Heart right ventricle (tissue), 16 donors: ENCODE data around the gene NDUFA3. TPM values are rescaled to one million over a fixed set of nuclear protein-coding genes. Genes with fewer than 3 reads are reported as not detected.

Experiments
- ATAC-seq, 8 donors: fragments of 200-7000 bp; cut with Tn5 transposase; one replicate each; pipeline ENCODE4 v1.9.1; 2020; ENCODE audit warnings: mild to moderate bottlenecking in 8 of 8, moderate library complexity in 8 of 8, moderate number of reproducible peaks in 1 of 8
- DNase-seq, 2 donors: peaks; one replicate each; pipeline ENCODE4 v3.0.0-alpha.2; 2020
- H3K27ac ChIP-seq, 10 donors: fragments of 200-600 bp; sonication (generic) in 2 of 10; one replicate each; pipeline versions ENCODE4 v1.5.0 to v1.8.0; 2020 to 2022; ENCODE audit warnings: mild to moderate bottlenecking in 3 of 10
- H3K27me3 ChIP-seq, 7 donors: fragments of 200-600 bp; one replicate each; pipeline ENCODE4 v1.8.0; 2021 to 2022; ENCODE audit warnings: mild to moderate bottlenecking in 2 of 7
- H3K36me3 ChIP-seq, 9 donors: fragments of 200-600 bp; sonication (generic) in 1 of 9; one replicate each; pipeline versions ENCODE4 v1.5.0 to v1.8.0; 2020 to 2022; ENCODE audit warnings: mild to moderate bottlenecking in 2 of 9
- H3K4me1 ChIP-seq, 9 donors: fragments of 200-600 bp; sonication (generic) in 1 of 9; one replicate each; pipeline versions ENCODE4 v1.5.0 to v1.8.0; 2020 to 2022; ENCODE audit warnings: mild to moderate bottlenecking in 4 of 9
- H3K4me3 ChIP-seq, 10 donors: fragments of 200-600 bp; sonication (generic) in 2 of 10; one replicate each; pipeline versions ENCODE4 v1.5.0 to v1.8.0; 2020 to 2022; ENCODE audit warnings: mild to moderate bottlenecking in 7 of 10, moderate library complexity in 2 of 10
- H3K9me3 ChIP-seq, 11 donors: fragments of 200-600 bp in 10 of 11; sonication (generic) in 2 of 11; one replicate each; pipeline versions ENCODE4 v1.5.0 to v1.8.0; 2013 to 2022; ENCODE audit warnings: mild to moderate bottlenecking in 2 of 11, control low read depth in 1 of 11, moderate library complexity in 1 of 11
- WGBS, 2 donors: extraction: QIAGEN DNeasy Blood & Tissue Kit; methylation state at CpG; one replicate each; pipeline ENCODE4 v1.1.7; 2013; ENCODE audit warnings: inconsistent platforms in 1 of 2; 5-methylcytosine and 5-hydroxymethylcytosine counted together
- intact Hi-C, 10 donors: fragments of 100-400 bp; cut with DNase I; formaldehyde crosslinking; loops; one replicate each; pipeline versions ENCODE4 v1.11.1 to v1.14.2; 2022
- polyA plus RNA-seq, 2 donors: library from polyadenylated mRNA; stranded (reverse); fragments of 200-250 nt; gene quantifications; one replicate each; pipeline ENCODE4 v1.2.3, GENCODE V29; 2013
- total RNA-seq, 10 donors: library from RNA; stranded (reverse); fragmentation: NEBNext Ultra II Directional in 3 of 10; extraction: Animal tissue kit (Norgen Biotek cat#: 25700) in 3 of 10; gene quantifications; one replicate each; pipeline versions ENCODE4 v1.2.1 to v1.2.4, GENCODE V29; 2021 to 2023
- TF ChIP-seq, protein P1 (sequence below), 9 donors: fragments of 200-600 bp; sonication (generic) in 2 of 9; IDR thresholded peaks; one replicate each; pipeline versions ENCODE4 v1.5.0 to v1.8.0; 2021 to 2022; ENCODE audit warnings: antibody characterized with exemption in 9 of 9, mild to moderate bottlenecking in 5 of 9, moderate library complexity in 1 of 9
- donor health status: Arrhythmogenic right ventricular cardiomyopathy.
- donor health status: ischemic (EF 13 %, LVEDD 7.1; RV severe dilation, severe dysfunction).
- donor health status: healthy with polysubstance abuse.
- donor health status: DM: no; HTN: yes; CAD: no.
- donor health status: DM: no; HTN: no; CAD: no.
- donor health status: ischemic (EF 25% LVEDD 6.9; RV normal size, moderate dysfunction).
- donor health status: ischemic (EF 25% LVEDD 5.7; RV mildly dilated, moderate dysfunction).
- donor health status: healthy.
- donor health status: DM: yes; HTN: yes; CAD: no.
- donor health status: Ischemic cardiomyopathy.
- donor health status: ischemic (EF 35%, LVEDD 5.7; RV mildly dilated, moderate dysfunction).
- donor health status: nonischemic (EF 11% LVEDD 7.7; RV severe dilation, severe dysfunction).
- donor health status: DM: yes; HTN: yes; CAD: no.
- donor health status: PGD.
- donor health status: ischemic (EF 29% LVEDD 5.4; RV normal size, mild dysfunction).
- donor health status: nonischemic (EF 23%, LVEDD 6.1; RV moderate dilation, normal function).

The NDUFA3 gene
- total and polyA plus RNA-seq, 12 donors, result 239 to 3,395 (median 360) TPM

DNA sequence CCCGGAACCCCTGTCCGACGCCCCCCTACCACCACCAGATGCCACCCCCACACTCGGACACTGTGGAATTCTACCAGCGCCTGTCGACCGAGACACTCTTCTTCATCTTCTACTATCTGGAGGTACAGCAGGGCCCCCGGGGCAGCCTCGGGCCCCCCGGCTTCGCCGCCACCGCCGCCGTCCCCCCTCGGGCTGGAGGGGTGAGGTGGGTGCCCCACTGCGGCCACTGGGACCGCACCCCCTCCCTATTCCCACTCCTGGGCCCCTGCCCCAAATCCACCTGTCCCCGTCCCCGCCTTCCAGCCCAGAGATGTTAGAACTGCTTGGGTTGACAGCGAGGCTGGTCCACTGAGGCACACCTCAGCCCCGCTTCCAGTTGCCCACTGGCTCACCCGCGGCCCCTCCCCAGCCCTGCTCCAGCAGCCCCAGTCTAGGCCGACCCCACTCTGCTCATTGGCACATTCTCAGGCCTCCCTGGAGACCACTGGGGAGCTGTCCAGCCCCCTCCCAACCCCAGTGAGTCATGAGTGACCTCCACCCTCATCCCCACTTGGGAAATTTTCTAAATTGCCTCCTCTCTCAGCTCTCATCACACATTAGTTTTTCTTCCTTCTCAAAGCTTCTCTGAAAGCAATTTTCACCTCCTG is 50.3 kb downstream of the NDUFA3 start:
- TF ChIP-seq, protein P1, sequence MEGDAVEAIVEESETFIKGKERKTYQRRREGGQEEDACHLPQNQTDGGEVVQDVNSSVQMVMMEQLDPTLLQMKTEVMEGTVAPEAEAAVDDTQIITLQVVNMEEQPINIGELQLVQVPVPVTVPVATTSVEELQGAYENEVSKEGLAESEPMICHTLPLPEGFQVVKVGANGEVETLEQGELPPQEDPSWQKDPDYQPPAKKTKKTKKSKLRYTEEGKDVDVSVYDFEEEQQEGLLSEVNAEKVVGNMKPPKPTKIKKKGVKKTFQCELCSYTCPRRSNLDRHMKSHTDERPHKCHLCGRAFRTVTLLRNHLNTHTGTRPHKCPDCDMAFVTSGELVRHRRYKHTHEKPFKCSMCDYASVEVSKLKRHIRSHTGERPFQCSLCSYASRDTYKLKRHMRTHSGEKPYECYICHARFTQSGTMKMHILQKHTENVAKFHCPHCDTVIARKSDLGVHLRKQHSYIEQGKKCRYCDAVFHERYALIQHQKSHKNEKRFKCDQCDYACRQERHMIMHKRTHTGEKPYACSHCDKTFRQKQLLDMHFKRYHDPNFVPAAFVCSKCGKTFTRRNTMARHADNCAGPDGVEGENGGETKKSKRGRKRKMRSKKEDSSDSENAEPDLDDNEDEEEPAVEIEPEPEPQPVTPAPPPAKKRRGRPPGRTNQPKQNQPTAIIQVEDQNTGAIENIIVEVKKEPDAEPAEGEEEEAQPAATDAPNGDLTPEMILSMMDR (IDR thresholded peaks at IDR 0.05), result no peak
- Histone ChIP-seq H3K4me3 (no peak overlapping the region), H3K36me3 (peaks cover 0 to 100% (median 97%) of the 10 kb centered on the region in 9 donors), H3K4me1 (peaks cover 0 to 24% (median 6%) of the 10 kb centered on the region in 9 donors), H3K9me3 (no peaks in the 10 kb centered on the region), H3K27ac (peak overlapping the region in 3 of 10 donors; percentile 21 to 71 (median 47)), H3K27me3 (no peaks in the 10 kb centered on the region)
- intact Hi-C loops, result no loop called here
- WGBS, 2 donors, result 88 to 92% methylated on average over 25 of the region's 25 CpGs
- DNase-seq (no peak), ATAC-seq (peak in 3 of 8 donors; percentile 5 to 54 (median 8))

- intact Hi-C loops, result no loop called here
- H3K9me3 ChIP-seq, result no peaks in the 10 kb centered on the region
- WGBS, 2 donors, result 83 to 85% methylated on average over 10 of the region's 10 CpGs
- no peaks in the 10 kb centered on the region for H3K27me3 ChIP-seq
- peaks cover 0 to 32% (median 10%) of the 10 kb centered on the region in 9 donors for H3K4me1 ChIP-seq
- peak overlapping the region in 3 of 10 donors; percentile 20 to 71 (median 47) for H3K27ac ChIP-seq
- peaks cover 0 to 97% (median 93%) of the 10 kb centered on the region in 9 donors for H3K36me3 ChIP-seq
- no peak for DNase-seq
- TF ChIP-seq, protein P1 (IDR thresholded peaks at IDR 0.05), result no peak
- H3K4me3 ChIP-seq, result no peak overlapping the region
- ATAC-seq, result no peak
Observed at GRCh38 chr19:54153731-54154326, 51.2 kb downstream of the NDUFA3 start.

DNA sequence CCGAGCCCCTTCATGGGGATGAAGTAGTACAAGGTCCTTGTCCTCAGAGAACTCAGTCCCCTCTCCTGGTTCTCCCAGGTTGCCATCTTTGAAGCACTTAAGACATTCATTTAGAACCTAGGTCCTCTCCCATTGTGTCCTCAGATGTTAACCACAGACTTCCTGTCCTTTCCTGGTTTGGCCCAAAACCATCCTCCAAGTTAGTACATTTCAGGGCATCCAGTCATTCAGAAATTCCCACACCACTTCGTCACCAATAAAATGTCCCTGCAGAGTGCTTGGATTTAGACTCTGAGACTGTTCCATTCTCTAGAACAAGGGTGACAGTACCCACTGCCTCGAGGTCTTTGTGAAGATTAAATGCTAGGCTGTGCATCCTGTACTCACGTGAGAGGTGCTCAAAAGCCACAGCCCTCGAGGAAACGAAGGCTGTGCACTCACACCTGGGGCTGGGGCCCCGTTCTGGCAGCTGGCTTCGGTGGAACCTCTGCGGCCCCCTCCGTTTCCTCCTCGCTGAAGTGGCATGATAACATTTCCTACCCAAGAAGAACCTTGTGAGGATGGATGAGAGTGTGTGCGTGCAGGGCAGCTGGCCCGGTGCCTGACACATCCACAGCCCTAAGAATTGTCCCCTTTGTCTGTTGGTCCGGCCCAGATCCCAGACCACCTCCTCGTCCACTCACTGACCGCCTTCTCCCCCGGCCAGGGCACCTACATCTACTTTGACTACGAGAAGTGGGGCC is 52.1 kb downstream of the NDUFA3 start:
- ATAC-seq (no peak), DNase-seq (no peak)
- H3K27me3 ChIP-seq, result no peaks in the 10 kb centered on the region
- peaks cover 0 to 88% (median 84%) of the 10 kb centered on the region in 9 donors for H3K36me3 ChIP-seq
- intact Hi-C loops, result loop anchor here in 1 of 10 donors (5.0 kb wide), 1 partner anchor 48 kb away; the partner anchor contains the start of gene RPS9
- TF ChIP-seq, protein P1 (IDR thresholded peaks at IDR 0.05), result no peak
- 72 to 73% methylated on average over 18 of the region's 18 CpGs for WGBS, 2 donors
- H3K4me3 ChIP-seq, result no peak overlapping the region
- H3K4me1 ChIP-seq, result peaks cover 0 to 34% (median 13%) of the 10 kb centered on the region in 9 donors
- peak overlapping the region in 1 of 10 donors; percentile 1 for H3K27ac ChIP-seq
- no peaks in the 10 kb centered on the region for H3K9me3 ChIP-seq

- WGBS, 2 donors, result 66 to 74% methylated on average over 19 of the region's 19 CpGs
- Histone ChIP-seq H3K4me1 (peaks cover 2 to 41% (median 19%) of the 10 kb centered on the region in 9 donors), H3K4me3 (no peak overlapping the region), H3K36me3 (peaks cover 0 to 79% (median 75%) of the 10 kb centered on the region in 9 donors), H3K27ac (no peak overlapping the region), H3K27me3 (no peaks in the 10 kb centered on the region), H3K9me3 (no peaks in the 10 kb centered on the region)
- DNase-seq, result no peak
- no peak for ATAC-seq
- TF ChIP-seq, protein P1 (IDR thresholded peaks at IDR 0.05), result no peak
- intact Hi-C loops, result loop anchor here in 1 of 10 donors (5.0 kb wide), 1 partner anchor 47 kb away; the partner anchor contains the start of gene RPS9
Observed at GRCh38 chr19:54155694-54156093, 53.0 kb downstream of the NDUFA3 start.
